Astrocyte of the spinal cord (primary cell): ENCODE results near the gene GRAMD2B.

ENCODE experiments used
- DNase-seq: peaks from one replicate; pipeline ENCODE4 v3.0.0; 2011; ENCODE audit warnings: low read depth, low spot score
- H3K4me3 ChIP-seq: 2 replicates; pipeline ENCODE4 v1.5.1; 2011; ENCODE audit warnings: low read depth, mild to moderate bottlenecking, low read length, moderate library complexity
- CTCF ChIP-seq: IDR thresholded peaks from 2 replicates; pipeline ENCODE4 v1.5.1; 2012; ENCODE audit warnings: low read depth, mild to moderate bottlenecking, low read length, inconsistent platforms
- in situ Hi-C: cut with HindIII; loops from 2 replicates; pipeline ENCODE4 v1.10.0; 2017; ENCODE audit warnings: low sequenced_read_pairs

Gene GRAMD2B

GRCh38 chr5:126509339-126509738 is 86.1 kb downstream of the GRAMD2B start:
- H3K4me3 ChIP-seq: no peak overlapping the region
- no peak for DNase-seq
- in situ Hi-C loops: no loop called here
- no peak for TF ChIP-seq CTCF

DNA sequence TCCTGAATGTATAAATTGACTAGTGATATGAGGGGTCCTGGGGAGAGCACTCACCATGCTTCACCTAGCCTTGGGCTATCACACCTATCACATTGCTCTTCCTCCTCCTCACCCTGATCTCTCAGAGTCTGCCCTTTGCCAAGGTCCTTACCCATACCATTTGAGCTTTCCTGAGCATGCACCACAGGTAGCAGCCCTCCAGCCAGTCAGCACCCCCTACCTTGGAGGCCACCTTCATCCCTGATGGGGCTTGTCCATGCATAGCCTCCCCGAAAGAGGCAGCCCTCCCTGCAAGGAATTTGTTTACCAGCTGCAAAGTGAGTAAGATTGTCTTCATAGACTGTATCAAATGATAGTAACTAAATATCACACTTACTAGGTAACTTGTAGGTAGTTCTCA is 88.8 kb downstream of the GRAMD2B start:
- TF ChIP-seq CTCF: no peak
- no peak overlapping the region for H3K4me3 ChIP-seq
- no peak for DNase-seq
- in situ Hi-C loops: no loop called here

DNA sequence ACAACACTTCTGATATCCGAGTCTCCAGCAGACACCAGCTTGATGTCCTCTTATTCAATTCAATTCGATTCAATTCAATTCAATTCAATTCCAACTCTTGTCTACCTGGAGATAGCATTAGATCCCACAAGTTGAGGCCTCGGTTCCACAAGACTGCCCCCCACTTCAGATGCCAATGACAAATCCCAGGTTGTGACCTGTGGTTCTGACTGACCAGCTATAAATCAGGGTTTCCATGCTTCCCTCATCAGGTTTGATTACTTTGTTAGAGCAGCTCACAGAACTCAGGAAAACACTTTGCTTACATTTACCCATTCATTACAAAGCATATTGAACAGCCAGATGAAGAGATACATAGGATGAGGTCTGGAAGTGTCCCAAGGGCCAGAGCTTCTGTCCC is 89.2 kb downstream of the GRAMD2B start:
- in situ Hi-C loops: no loop called here
- no peak for DNase-seq
- H3K4me3 ChIP-seq: no peak overlapping the region
- no peak for TF ChIP-seq CTCF

GRCh38 chr5:126513302-126513701 is 90.1 kb downstream of the GRAMD2B start:
- in situ Hi-C loops: no loop called here
- no peak for DNase-seq
- no peak overlapping the region for H3K4me3 ChIP-seq
- no peak for TF ChIP-seq CTCF

- in situ Hi-C loops: no loop called here
- H3K4me3 ChIP-seq: no peak overlapping the region
- no peak for DNase-seq
- no peak for TF ChIP-seq CTCF
Observed at GRCh38 chr5:126513703-126514102, 90.5 kb downstream of the GRAMD2B start.

DNA sequence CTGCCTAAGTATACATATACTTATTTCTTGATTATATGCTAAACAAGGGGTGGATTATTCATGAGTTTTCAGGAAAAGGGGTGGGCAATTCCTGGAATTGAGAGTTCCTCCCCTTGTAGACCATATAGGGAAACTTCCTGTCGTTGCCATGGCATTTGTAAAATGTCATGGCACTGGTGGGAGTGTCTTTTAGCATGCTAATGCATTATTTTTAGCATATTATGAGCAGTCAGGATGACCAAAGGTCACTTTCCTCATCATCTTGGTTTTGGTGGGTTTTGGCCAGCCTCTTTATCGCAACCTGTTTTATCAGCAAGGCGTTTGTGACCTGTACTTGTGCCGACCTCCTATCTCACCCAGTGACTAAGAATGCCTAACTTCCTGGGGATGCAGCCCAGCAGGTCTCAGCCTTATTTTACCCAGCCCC is 90.9 kb downstream of the GRAMD2B start:
- TF ChIP-seq CTCF: no peak
- DNase-seq: peak; percentile 59
- H3K4me3 ChIP-seq: no peak overlapping the region
- in situ Hi-C loops: no loop called here

DNA sequence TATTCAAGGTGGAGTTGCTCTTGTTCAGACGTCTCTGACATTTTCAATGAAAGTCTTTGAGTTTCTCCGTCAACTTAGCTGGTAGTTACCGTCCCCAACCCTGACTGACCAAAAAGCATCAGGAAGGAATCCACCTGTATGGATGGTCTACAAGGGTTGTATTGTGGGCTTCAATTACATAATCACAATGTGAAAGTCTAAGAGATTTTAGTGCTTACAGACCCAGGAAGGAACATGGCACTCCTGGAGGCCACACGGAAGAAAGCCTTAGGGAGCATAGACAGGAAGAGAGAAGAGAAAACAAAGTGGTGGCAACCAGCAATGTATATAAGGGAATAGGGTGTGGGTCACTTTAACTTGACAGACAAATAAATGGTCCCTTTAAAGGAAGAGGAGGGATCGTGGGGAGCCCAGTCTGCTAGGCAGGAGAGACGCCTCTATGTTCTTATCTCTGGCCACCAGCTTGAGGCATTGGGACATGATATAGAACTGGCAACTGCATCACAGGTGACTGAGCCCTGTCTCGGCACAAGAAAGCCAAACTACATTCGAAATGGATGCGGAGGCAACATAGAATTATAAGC is 91.4 kb downstream of the GRAMD2B start:
- no peak for DNase-seq
- in situ Hi-C loops: no loop called here
- no peak for TF ChIP-seq CTCF
- no peak overlapping the region for H3K4me3 ChIP-seq
